Suppressor macrophage treated with lipopolysaccharide for 1 hour (primary cell): ENCODE data around the gene AGRN.

ENCODE experiments used
- DNase-seq, 3 donors: peaks; one replicate each; pipeline ENCODE4 v3.0.0-alpha.2; 2020 to 2022

Gene AGRN

DNA sequence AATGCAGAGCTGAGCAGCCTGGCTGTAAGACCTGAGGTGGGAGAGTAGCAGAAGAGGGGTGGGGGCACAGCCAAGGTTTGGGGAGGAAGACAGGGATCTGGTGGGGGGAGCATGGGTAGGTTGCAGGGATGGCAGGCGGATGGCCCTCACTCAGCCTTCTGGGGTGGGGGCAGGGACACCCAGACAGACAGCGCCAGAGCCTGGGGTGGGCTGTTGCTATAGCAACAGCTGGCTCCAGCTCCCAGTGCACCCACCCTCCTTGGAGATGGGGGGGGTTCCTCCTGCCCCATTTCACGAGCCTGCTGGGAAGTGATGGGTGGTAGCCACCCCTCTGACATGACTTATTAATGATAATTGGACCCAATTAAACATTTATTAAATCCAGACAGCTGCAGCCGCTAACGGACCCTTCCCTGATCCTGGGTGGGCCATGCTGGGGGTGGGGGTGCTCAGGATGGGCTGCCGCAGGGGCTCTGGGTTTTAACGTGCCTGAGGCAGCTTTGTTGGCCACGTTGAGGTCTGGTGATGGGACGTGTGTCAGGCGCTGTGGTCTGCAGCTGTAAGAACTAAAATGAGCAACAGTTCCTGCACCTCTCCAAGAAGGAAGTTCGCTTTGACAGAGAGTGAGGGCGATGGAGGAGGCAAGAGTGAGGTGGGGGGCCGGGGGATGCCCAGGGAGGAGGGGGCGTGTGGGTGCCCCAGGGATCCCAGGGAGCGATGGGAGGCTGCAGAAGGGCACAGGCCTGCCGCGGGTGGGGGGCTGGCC lies 19.4 kb downstream of the AGRN start:
- peak in 2 of 3 donors; percentile 55 to 65 for DNase-seq

- peak; percentile 69 to 94 (median 81) for DNase-seq
Observed at GRCh38 chr1:1040004-1040991, 20.4 kb downstream of the AGRN start.

DNA sequence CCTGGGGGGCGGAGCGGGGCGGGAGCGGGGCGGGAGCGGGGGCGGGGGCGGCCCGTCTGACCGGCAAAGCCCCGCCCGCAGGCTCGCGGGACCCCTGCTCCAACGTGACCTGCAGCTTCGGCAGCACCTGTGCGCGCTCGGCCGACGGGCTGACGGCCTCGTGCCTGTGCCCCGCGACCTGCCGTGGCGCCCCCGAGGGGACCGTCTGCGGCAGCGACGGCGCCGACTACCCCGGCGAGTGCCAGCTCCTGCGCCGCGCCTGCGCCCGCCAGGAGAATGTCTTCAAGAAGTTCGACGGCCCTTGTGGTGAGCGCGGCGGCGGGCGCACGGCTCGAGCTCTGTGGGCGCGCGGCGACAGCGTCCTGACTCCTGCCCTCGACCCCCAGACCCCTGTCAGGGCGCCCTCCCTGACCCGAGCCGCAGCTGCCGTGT lies 21.2 kb downstream of the AGRN start:
- no peak for DNase-seq

- no peak for DNase-seq
Observed at GRCh38 chr1:1041873-1042272, 22.0 kb downstream of the AGRN start.

DNA sequence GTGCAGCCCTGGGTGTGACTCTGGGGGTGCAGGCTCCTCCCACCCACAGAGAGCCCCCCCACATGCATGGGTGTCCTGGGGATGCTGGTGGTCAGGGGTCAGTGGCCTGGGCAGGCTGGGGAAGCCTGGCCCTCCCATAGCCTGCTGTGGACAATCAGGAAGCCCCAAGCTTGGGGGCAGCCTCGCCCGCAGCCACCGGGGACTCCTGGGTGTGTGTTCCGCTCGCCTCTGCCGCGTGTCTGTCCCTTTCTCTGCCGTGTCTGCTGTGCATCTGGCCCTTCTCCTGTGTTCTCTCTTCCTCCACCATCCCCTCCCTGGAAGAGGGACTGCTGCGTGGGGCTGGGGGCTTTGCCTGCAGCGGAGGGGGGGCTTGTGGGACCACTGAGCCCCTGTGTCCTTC lies 22.9 kb downstream of the AGRN start:
- DNase-seq = no peak

DNA sequence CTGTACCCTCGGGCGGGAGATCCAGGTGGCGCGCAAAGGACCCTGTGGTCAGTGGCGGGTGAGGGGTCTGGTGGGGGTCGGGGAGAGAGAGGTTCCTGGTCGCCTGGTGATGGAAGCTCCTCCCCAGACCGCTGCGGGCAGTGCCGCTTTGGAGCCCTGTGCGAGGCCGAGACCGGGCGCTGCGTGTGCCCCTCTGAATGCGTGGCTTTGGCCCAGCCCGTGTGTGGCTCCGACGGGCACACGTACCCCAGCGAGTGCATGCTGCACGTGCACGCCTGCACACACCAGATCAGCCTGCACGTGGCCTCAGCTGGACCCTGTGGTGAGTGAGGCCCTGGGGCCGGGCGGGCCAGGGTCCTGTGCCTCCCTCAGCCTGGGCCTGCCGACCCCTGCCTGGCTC lies 23.5 kb downstream of the AGRN start:
- no peak for DNase-seq

- DNase-seq = no peak
Observed at GRCh38 chr1:1043921-1044320, 24.0 kb downstream of the AGRN start.

DNA sequence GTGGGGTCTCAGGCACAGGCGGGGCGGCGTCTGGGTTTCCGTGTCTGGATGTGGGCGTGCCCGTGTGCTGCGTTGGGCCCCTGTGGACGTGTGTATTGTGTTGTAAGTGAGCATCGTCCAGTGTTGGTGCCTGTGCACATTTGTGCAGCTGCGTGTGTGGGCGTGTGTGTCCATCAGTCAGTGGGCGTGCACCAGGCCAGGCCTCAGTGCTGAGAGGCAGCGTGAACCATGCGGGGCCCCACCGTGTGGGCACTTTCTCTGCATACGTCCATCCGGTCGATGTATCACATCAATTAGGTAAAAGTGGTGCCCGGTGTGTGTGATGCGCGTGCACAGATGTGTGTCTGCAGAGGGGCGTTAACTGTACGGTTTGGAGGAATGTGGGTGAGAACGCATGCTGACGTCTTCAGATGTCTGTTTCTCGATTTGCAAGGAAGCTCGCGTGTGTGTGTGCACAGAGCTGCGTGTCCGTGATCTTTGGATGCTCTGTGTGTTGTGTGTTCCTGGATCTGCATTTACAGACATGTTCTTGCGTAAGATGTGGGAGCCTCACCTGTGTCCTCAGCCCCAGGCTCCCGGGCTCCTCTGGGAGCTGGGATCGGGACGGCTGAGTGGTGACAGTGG lies 24.6 kb downstream of the AGRN start:
- no peak for DNase-seq

DNA sequence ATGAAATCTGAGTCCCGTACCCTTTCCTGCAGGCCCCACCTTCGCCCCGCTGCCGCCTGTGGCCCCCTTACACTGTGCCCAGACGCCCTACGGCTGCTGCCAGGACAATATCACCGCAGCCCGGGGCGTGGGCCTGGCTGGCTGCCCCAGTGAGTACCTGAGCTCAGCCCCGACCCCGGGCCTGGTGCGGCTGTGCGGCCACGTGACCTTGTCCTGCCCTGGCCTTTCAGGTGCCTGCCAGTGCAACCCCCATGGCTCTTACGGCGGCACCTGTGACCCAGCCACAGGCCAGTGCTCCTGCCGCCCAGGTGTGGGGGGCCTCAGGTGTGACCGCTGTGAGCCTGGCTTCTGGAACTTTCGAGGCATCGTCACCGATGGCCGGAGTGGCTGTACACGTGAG lies 25.2 kb downstream of the AGRN start:
- DNase-seq = no peak

DNA sequence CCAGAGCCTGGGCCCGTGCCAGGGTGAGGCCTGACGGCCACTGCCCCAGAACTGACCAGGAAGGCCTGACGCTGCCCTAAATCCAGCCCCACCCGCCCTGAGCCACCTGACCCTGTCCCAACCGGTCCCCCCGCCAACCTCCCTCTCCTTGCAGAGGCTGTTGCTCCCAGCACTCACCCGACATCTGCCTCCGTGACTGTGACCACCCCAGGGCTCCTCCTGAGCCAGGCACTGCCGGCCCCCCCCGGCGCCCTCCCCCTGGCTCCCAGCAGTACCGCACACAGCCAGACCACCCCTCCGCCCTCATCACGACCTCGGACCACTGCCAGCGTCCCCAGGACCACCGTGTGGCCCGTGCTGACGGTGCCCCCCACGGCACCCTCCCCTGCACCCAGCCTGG lies 26.3 kb downstream of the AGRN start:
- no peak for DNase-seq

- DNase-seq = no peak
Observed at GRCh38 chr1:1046767-1047166, 26.8 kb downstream of the AGRN start.

GRCh38 chr1:1047407-1047806 lies 27.5 kb downstream of the AGRN start:
- DNase-seq = no peak

DNA sequence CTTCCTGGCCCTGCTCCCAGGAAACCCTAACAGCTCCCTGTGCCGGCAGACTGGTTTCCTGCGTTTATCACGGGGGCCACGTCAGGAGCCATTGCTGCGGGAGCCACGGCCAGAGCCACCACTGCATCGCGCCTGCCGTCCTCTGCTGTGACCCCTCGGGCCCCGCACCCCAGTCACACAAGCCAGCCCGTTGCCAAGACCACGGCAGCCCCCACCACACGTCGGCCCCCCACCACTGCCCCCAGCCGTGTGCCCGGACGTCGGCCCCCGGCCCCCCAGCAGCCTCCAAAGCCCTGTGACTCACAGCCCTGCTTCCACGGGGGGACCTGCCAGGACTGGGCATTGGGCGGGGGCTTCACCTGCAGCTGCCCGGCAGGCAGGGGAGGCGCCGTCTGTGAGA lies 28.0 kb downstream of the AGRN start:
- no peak for DNase-seq

DNA sequence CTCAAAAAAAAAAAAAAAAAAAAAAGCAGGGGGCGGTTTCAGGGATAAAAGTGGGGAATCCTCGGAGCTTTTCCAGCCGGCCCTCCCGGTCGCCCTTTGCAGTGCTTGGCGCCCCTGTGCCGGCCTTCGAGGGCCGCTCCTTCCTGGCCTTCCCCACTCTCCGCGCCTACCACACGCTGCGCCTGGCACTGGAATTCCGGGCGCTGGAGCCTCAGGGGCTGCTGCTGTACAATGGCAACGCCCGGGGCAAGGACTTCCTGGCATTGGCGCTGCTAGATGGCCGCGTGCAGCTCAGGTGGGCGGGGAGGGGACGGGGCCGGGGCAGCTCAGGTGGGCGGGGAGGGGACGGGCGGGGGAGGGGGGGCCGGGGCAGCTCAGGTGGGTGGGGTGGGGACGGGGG lies 28.8 kb downstream of the AGRN start:
- DNase-seq = no peak

DNA sequence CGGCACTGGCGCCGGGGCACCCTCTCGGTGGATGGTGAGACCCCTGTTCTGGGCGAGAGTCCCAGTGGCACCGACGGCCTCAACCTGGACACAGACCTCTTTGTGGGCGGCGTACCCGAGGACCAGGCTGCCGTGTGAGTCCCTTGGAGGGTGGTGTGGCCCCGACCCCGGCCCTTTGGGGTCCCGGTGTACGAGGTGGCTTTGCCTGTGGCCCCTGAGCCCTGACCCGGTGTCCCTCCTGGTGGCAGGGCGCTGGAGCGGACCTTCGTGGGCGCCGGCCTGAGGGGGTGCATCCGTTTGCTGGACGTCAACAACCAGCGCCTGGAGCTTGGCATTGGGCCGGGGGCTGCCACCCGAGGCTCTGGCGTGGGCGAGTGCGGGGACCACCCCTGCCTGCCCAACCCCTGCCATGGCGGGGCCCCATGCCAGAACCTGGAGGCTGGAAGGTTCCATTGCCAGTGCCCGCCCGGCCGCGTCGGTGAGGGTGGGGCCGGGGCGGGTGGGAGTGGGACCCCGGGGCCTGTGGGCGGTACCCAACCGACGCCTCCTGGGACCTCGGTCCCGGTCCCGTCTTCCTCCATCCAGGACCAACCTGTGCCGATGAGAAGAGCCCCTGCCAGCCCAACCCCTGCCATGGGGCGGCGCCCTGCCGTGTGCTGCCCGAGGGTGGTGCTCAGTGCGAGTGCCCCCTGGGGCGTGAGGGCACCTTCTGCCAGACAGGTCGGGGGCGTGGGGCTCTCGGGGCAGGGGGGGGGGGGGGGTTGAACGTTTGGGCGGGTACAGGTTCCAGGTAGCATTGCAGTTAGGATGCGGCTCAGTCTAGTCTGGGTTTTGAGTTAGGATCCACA lies 29.6 kb downstream of the AGRN start:
- no peak for DNase-seq

GRCh38 chr1:1050577-1051052 lies 30.7 kb downstream of the AGRN start:
- DNase-seq = no peak

- no peak for DNase-seq
Observed at GRCh38 chr1:1051127-1051810, 31.3 kb downstream of the AGRN start.

DNA sequence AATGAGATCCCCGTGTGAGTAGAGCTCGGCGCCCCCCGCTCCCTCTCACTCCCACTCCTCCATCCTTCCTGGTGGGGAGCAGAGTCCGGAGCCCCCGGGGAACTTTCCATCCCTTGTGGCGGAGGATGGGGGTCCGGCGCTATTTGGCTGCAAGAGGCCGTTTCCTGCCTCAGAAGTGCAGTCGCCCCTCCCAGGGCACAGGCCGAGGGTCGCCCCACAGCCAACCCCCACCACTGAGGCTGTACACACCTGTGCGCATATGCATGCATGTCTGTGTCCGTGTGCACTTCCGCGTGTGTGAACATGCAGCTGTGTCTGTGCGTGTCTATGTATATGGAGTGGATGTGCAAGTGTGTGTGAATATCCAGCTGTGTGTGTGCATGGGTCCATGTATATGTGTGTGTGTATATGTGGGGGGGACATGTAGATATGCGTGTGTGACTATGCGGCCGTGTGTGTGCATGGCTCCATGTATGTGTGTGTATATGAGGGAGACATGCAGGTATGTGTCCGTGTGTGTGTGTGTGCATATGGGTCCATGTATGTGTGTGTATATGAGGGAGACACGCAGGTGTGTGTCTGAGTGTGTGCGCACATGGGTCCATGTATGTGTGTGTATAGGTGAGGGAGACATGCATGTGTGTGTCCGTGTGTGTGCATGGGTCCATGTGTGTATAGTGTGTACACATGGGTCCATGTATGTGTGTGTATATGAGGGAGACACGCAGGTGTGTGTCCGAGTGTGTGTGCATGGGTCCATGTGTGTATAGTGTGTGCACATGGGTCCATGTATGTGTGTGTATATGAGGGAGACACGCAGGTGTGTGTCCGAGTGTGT lies 32.3 kb downstream of the AGRN start:
- no peak for DNase-seq

- no peak for DNase-seq
Observed at GRCh38 chr1:1053022-1053421, 33.1 kb downstream of the AGRN start.

DNA sequence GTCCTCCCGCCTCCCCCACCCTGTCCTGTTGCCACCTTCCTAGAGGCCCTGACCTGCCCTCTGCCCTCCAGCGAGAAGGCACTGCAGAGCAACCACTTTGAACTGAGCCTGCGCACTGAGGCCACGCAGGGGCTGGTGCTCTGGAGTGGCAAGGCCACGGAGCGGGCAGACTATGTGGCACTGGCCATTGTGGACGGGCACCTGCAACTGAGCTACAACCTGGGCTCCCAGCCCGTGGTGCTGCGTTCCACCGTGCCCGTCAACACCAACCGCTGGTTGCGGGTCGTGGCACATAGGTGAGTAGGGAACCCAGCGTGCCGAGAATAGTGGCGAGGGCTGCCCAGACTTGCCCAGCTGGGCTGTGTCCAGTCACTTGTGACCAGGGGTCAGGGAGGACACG lies 33.8 kb downstream of the AGRN start:
- DNase-seq = no peak
